Measurements from ENCODE around the gene DPP9. TPM values are rescaled to one million over a fixed set of nuclear protein-coding genes. Genes with fewer than 3 reads are reported as not detected.

The DPP9 gene
- total RNA-seq, 4 donors from 2014 or later = 76.7 to 125 (median 86.6) TPM

- TF ChIP-seq CTCF (IDR thresholded peaks at IDR 0.05) (no peak), POLR2A (IDR thresholded peaks at IDR 0.05) (no peak)
- 50 to 56% methylated on average over 1 of the region's 1 CpG for WGBS, 2 donors
- intact Hi-C loops (cut with DNase I; ENCODE audit: low total_unique reads) = loop anchor here (5.0 kb wide), 2 partner anchors 53 to 68 kb away; no protein-coding TSS in a partner anchor
- DNase-seq (ENCODE audit: low spot score in 2 of 2) = no peak
- H3K4me3 ChIP-seq (ENCODE audit: low read depth, poor library complexity, severe bottlenecking) = no peak overlapping the region
These were observed 10.2 kb upstream of the DPP9 start for GRCh38 chr19:4733755-4734345.

DNA sequence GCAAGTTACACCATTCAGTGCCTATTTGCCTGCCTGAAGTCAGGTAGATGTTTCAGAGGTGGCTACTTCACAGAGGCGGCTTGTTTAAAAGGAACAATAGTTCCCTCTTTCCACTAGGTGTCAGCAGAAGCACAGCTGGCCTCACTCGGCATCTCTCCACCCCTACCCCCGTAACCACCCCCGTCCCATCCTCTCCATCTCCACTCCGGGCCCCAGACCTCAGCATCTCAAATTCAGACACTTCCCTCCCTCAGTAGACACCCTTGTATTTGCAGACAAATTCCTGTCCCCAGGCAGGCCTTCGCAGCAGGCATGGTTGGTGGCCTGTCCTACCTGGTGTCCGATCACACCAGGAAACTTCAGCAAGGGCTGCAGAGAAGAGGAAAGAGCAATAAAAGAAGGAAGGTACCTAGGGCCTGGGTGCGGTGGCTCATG is 9.1 kb upstream of the DPP9 start:
- 18 to 23% methylated on average over 8 of the region's 8 CpGs for WGBS, 2 donors
- H3K4me3 ChIP-seq (ENCODE audit: low read depth, poor library complexity, severe bottlenecking) = no peak overlapping the region
- intact Hi-C loops (cut with DNase I; ENCODE audit: low total_unique reads) = loop anchor here (5.0 kb wide), 2 partner anchors 55 to 70 kb away; no protein-coding TSS in a partner anchor
- DNase-seq (ENCODE audit: low spot score in 2 of 2) = no peak
- TF ChIP-seq POLR2A (IDR thresholded peaks at IDR 0.05) = no peak
- peak in 1 of 3 donors; percentile 68 for TF ChIP-seq CTCF (IDR thresholded peaks at IDR 0.05)

- intact Hi-C loops (cut with DNase I; ENCODE audit: low total_unique reads) = loop anchor here (5.0 kb wide), 2 partner anchors 57 to 72 kb away; no protein-coding TSS in a partner anchor
- DNase-seq (ENCODE audit: low spot score in 2 of 2) = no peak
- H3K4me3 ChIP-seq (ENCODE audit: low read depth, poor library complexity, severe bottlenecking) = no peak overlapping the region
- WGBS, 2 donors = 96 to 100% methylated on average over 1 of the region's 1 CpG
- no peak for TF ChIP-seq CTCF (IDR thresholded peaks at IDR 0.05)
- TF ChIP-seq POLR2A (IDR thresholded peaks at IDR 0.05) = no peak
These were observed 7.1 kb upstream of the DPP9 start for GRCh38 chr19:4730740-4731171.

DNA sequence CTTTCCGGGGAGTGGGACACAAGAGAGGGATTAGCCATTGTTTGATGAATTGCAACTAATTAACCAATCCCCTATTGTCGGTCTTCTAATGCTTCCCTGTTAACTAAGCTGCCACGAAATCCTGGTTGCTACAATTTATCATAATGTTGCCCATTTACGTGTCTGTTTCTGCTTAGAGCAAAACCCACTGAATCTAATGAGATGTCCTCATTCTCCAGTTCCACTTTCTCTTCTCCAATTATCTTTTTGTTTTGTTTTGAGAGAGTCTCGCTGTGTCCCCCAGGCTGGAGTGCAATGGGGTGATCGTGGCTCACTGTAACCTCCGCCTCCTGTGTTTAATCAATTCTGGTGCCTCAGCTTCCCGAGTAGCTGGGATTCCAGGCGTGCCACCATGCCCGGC is 5.2 kb upstream of the DPP9 start:
- no peak overlapping the region for H3K4me3 ChIP-seq (ENCODE audit: low read depth, poor library complexity, severe bottlenecking)
- TF ChIP-seq POLR2A (IDR thresholded peaks at IDR 0.05) (no peak), CTCF (IDR thresholded peaks at IDR 0.05) (no peak)
- 82 to 86% methylated on average over 10 of the region's 10 CpGs for WGBS, 2 donors
- intact Hi-C loops (cut with DNase I; ENCODE audit: low total_unique reads) = no loop called here
- DNase-seq (ENCODE audit: low spot score in 2 of 2) = no peak

DNA sequence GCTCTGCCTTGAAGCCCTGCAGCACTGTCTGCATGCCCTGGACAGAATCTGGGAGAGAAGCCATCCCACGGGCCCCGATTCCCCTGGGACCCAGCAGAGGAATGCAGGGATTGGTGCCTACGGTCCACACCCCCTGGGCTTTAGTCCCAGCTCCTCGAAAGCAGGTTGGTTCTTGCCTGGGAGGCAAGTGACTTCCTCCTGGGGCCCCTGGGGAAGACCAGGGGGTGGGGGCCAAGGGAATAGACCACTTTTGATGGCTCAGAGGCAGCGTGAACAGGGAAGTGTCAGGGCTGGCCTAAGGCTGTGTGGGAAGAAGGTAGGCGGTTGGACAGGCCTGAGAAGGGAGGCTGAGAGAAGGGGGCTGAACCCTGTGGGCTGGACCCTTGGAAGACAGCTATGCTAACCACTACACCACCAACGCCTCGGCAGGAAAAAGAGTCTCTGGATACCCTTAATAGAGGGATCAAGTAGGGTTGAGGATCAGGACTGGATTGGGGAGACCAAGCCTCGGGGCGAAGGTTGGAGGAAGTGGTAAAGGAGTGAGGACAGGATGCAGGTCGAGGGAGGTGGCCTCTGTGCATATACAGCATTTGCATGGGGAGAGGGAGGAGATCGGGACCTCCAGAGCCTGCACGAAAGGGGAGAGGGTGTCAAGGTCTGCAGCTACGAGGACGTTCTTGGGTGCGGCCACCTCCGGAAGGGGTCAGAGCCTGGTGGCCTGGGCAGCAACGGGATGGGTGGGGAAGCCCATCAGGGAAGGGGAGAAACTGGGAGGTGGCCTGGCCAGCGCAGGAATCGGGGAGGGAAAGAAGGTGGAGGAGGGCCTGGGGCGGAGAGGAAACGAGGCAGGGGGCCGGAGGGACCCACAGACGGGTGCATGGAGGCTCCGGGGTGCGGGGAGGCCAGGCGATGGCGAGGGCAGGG is 709 bp downstream of the DPP9 start:
- H3K4me3 ChIP-seq (ENCODE audit: low read depth, poor library complexity, severe bottlenecking) = peak overlapping the region; percentile 73
- TF ChIP-seq CTCF (IDR thresholded peaks at IDR 0.05) (no peak), POLR2A (IDR thresholded peaks at IDR 0.05) (no peak)
- WGBS, 2 donors = 1 to 3% methylated on average over 27 of the region's 28 CpGs
- intact Hi-C loops (cut with DNase I; ENCODE audit: low total_unique reads) = no loop called here
- DNase-seq (ENCODE audit: low spot score in 2 of 2) = no peak

Measured in lower leg skin (tissue), 4 donors.